ENCODE data around the gene STKLD1. TPM values are rescaled to one million over a fixed set of nuclear protein-coding genes. Genes with fewer than 3 reads are reported as not detected.
"Not testable (repeated sequence)": the region's sequence is repeated elsewhere in the genome, so short reads cannot be mapped to it uniquely, and the experiment has no call there.

Gene STKLD1
- total RNA-seq, 1 donor from 2014 or later = 0.75 TPM

DNA sequence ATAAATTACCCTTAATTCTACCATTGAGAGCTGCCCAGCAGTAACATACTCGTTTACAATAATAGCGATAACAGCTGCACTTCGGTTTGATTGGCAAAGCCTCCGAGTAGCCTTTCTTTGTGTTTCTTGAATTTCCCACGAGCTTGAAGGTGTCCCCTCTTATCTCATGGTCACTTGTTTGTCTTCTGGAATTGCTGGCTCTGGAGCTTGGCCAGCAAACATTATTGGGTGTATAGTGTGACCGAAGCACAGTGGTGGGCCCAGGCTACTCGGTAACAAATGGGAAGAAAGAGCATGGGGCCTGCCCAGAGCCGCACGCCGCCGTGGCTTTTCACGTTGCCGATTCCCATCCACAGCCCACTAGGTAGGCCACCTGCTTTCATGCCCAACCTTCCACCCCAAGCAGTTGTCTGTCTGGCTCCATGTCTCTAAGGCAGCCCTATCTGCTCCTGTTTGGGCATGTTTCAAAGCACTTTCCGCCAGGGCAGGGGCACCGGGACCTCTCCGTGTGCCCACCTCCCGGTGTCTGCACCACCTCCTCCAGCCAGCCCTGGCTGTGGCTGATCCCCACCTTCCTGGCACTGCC is 8.7 kb downstream of the STKLD1 start:
- no peak for DNase-seq (ENCODE audit: low spot score)

DNA sequence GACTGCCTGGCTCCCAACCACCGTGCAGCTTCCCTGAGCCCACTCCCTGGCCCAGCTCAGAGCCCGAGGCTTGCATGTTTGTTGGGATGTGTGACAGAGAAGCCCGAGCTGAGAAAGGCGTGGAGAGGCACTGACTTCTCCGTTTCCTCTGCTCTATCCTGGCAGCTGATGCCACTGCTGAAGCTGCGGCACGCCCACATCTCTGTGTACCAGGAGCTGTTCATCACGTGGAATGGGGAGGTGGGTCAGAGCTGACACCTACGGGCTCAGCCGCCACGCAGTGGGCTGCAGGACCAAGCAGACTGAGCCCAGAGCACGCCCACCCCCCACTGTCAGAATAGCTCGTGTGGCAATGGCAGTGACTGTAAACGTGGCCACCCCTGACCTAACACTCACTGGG is 9.3 kb downstream of the STKLD1 start:
- no peak for DNase-seq (ENCODE audit: low spot score)

GRCh38 chr9:133386338-133386737 is 10.2 kb downstream of the STKLD1 start:
- no peak for DNase-seq (ENCODE audit: low spot score)

GRCh38 chr9:133387680-133388079 is 11.5 kb downstream of the STKLD1 start:
- peak; percentile 69 for DNase-seq (ENCODE audit: low spot score)

- DNase-seq (ENCODE audit: low spot score) = no peak
These were observed 12.9 kb downstream of the STKLD1 start for GRCh38 chr9:133389025-133389557.

- DNase-seq (ENCODE audit: low spot score) = no peak
These were observed 13.4 kb downstream of the STKLD1 start for GRCh38 chr9:133389562-133389961.

- no peak for DNase-seq (ENCODE audit: low spot score)
These were observed 14.5 kb downstream of the STKLD1 start for GRCh38 chr9:133390713-133391112.

DNA sequence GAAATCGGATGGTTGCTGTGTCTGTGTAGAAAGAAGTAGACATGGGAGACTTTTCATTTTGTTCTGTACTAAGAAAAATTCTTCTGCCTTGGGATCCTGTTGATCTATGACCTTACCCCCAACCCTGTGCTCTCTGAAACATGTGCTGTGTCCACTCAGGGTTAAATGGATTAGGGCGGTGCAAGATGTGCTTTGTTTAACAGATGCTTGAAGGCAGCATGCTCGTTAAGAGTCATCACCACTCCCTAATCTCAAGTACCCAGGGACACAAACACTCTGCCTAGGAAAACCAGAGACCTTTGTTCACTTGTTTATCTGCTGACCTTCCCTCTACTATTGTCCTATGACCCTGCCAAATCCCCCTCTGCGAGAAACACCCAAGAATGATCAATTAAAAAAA is 15.3 kb downstream of the STKLD1 start:
- not testable (repeated sequence) for DNase-seq (ENCODE audit: low spot score)

DNA sequence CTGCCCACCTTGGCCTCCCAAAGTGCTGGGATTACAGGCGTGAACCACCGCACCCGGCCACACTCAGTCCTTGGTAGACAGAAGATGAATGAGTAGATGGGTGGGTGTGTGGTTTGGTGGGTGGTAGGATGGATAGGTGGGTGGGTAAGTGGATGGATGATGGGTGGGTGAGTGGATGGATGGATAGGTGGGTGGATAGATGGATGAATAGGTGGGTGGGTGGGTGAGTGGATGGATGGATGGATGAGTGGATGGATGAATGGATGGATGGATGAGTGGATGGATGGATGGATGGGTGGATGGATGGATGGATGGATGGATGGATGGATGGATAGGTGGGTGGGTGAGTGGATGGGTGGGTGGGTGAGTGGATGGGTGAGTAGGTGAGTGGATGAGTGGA is 16.1 kb downstream of the STKLD1 start:
- not testable (repeated sequence) for DNase-seq (ENCODE audit: low spot score)

DNA sequence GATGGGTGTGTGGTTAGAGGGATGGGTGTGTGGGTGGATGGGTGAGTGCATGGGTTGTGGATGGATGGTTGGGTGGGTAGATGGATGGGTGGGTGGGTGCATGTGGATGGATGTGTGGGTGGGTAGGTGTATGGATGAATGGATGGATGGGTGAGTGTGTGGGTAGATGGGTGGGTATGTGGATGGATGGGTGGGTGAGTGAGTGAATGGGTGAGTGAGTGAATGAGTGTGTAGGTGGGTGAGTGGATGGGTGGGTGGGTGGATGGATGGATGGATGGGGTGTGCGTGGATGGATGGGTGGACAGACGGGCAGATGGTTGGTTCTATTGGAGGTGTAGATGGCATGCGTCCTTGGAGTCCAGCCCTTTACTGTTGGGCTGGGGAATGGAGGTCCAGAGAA is 17.2 kb downstream of the STKLD1 start:
- no peak for DNase-seq (ENCODE audit: low spot score)

GRCh38 chr9:133394687-133395271 is 18.6 kb downstream of the STKLD1 start:
- no peak for DNase-seq (ENCODE audit: low spot score)

DNA sequence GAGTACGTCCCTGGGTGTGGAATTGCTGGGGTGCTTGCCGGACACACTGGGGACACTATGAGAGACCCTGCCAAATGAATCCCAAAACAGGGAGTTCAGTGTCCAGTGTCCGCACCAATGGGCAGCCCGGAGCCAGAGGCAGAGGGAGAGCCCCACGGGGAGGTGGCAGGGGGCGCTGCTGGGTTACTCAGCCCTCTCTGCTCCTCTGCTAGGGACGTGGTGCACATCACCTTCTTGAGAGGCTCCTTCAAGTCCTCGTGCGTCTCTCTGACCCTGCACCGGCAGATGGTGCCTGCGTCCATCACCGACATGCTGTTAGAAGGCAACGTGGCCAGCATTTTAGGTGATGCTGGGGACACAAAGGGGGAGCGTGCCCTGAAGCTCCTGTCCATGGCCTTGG is 20.8 kb downstream of the STKLD1 start:
- no peak for DNase-seq (ENCODE audit: low spot score)

- no peak for DNase-seq (ENCODE audit: low spot score)
These were observed 21.2 kb downstream of the STKLD1 start for GRCh38 chr9:133397370-133397769.

DNA sequence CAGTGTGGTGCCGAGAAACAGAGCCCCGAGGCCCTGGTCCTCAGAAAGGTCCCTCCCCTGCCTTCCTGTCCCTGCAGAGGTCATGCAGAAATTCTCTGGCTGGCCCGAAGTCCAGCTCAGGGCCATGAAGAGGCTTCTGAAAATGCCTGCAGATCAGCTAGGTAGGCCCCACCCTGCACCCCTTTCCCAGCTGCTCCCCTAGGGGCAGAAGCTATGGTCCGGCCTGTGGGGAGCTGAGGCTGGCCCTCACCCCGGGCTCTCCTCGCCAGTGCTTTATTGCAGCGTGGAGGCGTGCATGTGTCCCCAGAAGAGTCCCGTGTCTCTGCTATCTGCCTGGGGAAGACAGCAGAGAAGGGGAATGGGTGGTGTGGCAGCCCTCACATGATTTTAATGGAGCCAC is 21.7 kb downstream of the STKLD1 start:
- DNase-seq (ENCODE audit: low spot score) = no peak

DNA sequence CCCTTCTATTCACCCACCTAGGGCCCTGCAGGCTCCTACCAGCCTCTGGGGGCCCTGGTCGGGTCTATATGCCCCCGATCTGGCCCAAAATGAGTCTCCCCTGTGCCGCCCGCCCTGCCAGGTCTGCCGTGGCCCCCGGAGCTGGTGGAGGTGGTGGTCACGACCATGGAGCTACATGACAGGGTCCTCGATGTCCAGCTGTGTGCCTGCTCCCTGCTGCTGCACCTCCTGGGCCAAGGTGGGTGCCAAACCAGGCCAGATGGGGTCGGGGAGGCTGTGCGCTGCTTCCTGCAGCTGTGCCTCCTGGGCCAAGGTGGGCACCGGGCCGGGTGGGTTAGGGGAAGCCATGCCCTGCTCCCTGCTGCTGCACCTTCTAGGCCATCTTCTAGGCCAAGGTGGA is 24.1 kb downstream of the STKLD1 start:
- DNase-seq (ENCODE audit: low spot score) = no peak

DNA sequence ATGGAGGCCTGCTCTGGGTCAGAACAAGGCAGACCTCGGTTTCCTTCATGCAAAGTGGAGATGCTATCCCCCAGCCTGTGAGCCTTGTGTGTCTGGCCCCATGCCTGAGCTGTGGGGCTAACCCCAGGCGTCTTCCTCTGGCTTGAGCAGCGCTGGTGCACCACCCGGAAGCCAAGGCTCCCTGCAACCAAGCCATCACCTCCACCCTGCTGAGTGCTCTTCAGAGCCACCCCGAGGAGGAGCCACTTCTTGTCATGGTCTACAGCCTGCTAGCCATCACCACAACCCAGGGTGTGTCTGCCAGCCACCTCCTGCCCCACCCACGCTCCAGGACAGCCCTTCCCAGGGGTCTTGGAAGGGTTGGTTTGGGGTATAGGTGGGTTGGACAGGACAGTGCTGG is 25.4 kb downstream of the STKLD1 start:
- DNase-seq (ENCODE audit: low spot score) = no peak

DNA sequence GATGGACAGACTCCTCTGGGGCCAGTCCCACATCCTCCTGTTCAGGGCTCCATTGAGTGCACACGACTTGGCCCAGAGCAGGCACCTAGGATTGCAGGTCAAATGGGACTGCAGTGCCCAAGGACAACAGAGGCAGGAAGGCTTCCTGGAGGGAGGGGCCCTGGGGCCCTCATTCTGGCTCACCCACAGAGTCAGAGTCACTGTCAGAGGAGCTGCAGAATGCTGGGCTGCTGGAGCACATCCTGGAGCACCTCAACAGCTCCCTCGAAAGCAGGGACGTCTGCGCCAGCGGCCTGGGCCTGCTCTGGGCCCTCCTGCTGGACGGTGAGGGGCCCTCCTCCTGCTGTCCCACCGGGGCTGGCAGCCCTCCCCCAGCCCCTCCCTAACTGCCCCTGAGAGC is 26.5 kb downstream of the STKLD1 start:
- DNase-seq (ENCODE audit: low spot score) = no peak

- peak; percentile 70 for DNase-seq (ENCODE audit: low spot score)
These were observed 27.7 kb downstream of the STKLD1 start for GRCh38 chr9:133403766-133404453.

DNA sequence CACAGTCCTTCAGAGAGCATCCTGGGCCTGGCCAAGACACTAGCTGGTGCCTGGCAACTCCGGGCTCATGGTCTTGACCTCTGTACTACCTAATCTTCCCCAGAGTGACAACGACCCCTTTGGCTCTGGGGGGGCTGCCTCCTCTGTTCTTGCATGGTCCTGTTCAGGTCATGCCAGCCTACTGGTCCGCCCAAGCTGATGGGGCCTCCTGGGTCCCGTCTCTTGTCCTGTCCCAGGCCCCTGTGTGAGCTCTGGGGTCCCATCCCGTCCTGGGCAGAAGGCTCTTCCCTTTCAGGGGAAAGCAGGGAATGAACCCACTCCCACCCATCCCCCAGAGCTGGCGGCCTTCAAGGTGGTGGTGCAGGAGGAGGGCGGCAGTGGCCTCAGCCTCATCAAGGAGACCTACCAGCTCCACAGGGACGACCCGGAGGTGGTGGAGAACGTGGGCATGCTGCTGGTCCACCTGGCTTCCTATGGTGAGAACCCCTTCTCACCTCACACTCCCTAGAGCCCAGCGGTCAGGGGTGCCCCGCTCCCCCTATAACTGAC is 28.4 kb downstream of the STKLD1 start:
- DNase-seq (ENCODE audit: low spot score) = no peak

DNA sequence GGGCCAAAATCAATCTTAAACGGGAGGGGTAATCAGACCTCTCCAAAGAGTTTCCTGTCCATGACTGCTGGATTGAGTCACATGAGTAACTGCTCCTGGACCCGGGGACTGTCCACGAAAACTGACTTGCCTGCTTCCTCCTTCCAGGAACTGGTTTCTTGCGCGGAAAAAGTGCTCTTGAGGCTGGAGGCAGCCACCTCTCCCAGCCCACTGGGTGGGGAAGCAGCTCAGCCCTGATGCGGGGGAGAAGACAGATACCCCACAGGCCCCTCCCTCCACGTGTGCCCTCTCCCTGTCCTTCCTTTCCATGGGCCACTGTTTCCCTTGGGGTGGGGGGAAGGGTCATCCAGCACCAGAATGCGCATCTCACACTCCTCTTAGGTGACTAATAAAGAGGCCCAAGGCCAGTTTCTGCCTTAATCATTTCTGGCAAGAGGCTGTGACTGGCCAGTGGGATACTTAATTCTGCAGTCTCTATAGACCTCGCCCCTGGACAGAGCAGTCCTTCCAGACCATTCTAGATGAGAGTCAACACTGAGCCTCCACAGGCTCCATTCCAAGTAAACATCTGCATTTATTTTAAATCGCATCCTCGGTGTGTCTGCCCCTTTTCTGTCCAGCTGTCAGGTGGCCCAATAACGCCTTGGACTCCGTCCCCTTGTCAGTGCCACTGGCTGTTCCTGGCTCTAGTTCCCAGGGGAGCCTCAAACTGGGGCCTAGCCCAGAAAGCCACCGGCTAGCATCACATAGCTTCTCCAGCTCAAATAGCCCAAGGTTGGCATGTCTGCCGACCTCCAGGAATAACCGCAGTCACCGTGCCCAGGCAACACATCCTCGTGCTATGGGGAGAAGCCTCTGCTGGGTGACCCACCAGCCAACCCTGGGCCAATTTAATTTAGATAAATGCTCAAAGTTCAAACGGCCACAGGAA is 29.6 kb downstream of the STKLD1 start:
- DNase-seq (ENCODE audit: low spot score) = no peak

DNA sequence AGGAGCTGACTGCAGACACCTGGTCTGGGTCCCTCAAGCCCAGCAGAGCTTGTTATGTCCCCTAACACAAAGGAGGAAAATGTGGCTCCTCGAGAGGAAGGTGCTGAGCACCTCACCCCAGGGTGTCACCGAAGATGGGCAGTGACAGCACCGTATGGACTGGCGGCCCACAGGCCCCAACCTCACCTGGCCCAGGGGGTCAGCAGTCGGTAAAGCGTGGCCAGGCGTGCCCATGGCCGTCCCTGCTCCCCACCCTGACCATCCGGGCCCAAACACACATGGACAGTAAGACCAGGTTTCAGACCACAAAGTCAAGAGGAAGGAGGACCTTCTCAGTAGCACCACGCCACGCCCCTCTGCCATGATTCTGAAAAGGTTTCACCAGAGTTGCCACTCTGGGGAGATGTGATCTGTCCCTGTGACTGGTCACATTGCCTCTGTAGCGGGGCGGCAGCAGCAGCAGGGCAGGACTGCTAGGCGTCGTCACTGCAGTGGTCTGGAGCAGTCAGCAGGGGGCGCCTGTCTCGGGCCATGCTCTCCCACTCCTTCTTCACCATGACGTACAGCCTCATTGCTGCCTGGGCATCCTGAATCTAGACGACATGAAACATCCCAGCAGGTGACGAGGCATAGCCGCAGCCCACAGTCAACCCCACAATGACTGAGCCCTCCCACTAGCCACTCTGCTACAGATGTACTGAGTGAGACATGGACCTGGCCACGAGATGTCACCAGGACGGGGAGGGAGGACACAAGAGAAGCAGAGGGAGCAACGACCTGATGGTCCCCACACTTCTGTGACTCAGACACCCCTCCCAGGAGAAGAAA is 30.5 kb downstream of the STKLD1 start:
- DNase-seq (ENCODE audit: low spot score) = peak; percentile 81

Measured in ureter (tissue), 1 donor.